ENCODE data around the gene NOC4L.

The NOC4L gene

GRCh38 chr12:132156573-132157325 is 12.5 kb downstream of the NOC4L start:
- DNase-seq (ENCODE audit: low read depth): no peak

- no peak for DNase-seq (ENCODE audit: low read depth)
Observed at GRCh38 chr12:132157733-132158409, 13.6 kb downstream of the NOC4L start.

GRCh38 chr12:132158677-132159554 is 14.7 kb downstream of the NOC4L start:
- DNase-seq (ENCODE audit: low read depth): no peak

GRCh38 chr12:132159555-132160003 is 15.3 kb downstream of the NOC4L start:
- no peak for DNase-seq (ENCODE audit: low read depth)

- DNase-seq (ENCODE audit: low read depth): no peak
Observed at GRCh38 chr12:132160016-132160415, 15.8 kb downstream of the NOC4L start.

GRCh38 chr12:132160601-132161035 is 16.4 kb downstream of the NOC4L start:
- no peak for DNase-seq (ENCODE audit: low read depth)

- DNase-seq (ENCODE audit: low read depth): peak; percentile 65
Observed at GRCh38 chr12:132161036-132161781, 17.0 kb downstream of the NOC4L start.

- DNase-seq (ENCODE audit: low read depth): no peak
Observed at GRCh38 chr12:132161796-132162507, 17.7 kb downstream of the NOC4L start.

- DNase-seq (ENCODE audit: low read depth): peak; percentile 86
Observed at GRCh38 chr12:132162508-132163031, 18.3 kb downstream of the NOC4L start.

GRCh38 chr12:132163041-132163910 is 19.0 kb downstream of the NOC4L start:
- DNase-seq (ENCODE audit: low read depth): no peak

- no peak for DNase-seq (ENCODE audit: low read depth)
Observed at GRCh38 chr12:132163911-132164288, 19.6 kb downstream of the NOC4L start.

GRCh38 chr12:132164426-132164825 is 20.2 kb downstream of the NOC4L start:
- no peak for DNase-seq (ENCODE audit: low read depth)

GRCh38 chr12:132165584-132165983 is 21.3 kb downstream of the NOC4L start:
- DNase-seq (ENCODE audit: low read depth): no peak

GRCh38 chr12:132166093-132166492 is 21.8 kb downstream of the NOC4L start:
- no peak for DNase-seq (ENCODE audit: low read depth)

- DNase-seq (ENCODE audit: low read depth): no peak
Observed at GRCh38 chr12:132166801-132167591, 22.7 kb downstream of the NOC4L start.

GRCh38 chr12:132167611-132168310 is 23.5 kb downstream of the NOC4L start:
- DNase-seq (ENCODE audit: low read depth): no peak

- no peak for DNase-seq (ENCODE audit: low read depth)
Observed at GRCh38 chr12:132168311-132169031, 24.2 kb downstream of the NOC4L start.

GRCh38 chr12:132169376-132169775 is 25.1 kb downstream of the NOC4L start:
- DNase-seq (ENCODE audit: low read depth): no peak

All from fibroblast of gingiva (primary cell).